SJSA1 (cell line): ENCODE results near the gene NOC2L. TPM values are rescaled to one million over a fixed set of nuclear protein-coding genes. Genes with fewer than 3 reads are reported as not detected.
A peak's percentile ranks its signal among the peaks of the same experiment; 100 is the strongest.

Source experiments
- DNase-seq, 2 experiments: peaks; one replicate each; pipeline ENCODE4 v3.0.0-alpha.2; 2015 to 2020; ENCODE audit warnings: low spot score in 2 of 2, low read depth in 1 of 2
- H3K27ac ChIP-seq: fragments of 250-450 bp; sonication (Bioruptor Pico); 2 replicates; pipeline ENCODE4 v1.5.1; 2020; ENCODE audit warnings: mild to moderate bottlenecking, moderate library complexity
- H3K27me3 ChIP-seq: fragments of 250-450 bp; sonication (Bioruptor Pico); replicated peaks from 2 replicates; pipeline ENCODE4 v1.5.1; 2020; ENCODE audit warnings: mild to moderate bottlenecking, moderate library complexity
- H3K36me3 ChIP-seq: fragments of 250-450 bp; sonication (Bioruptor Pico); 2 replicates; pipeline ENCODE4 v1.5.1; 2020; ENCODE audit warnings: mild to moderate bottlenecking
- H3K4me1 ChIP-seq: fragments of 250-450 bp; sonication (Bioruptor Pico); replicated peaks from 2 replicates; pipeline ENCODE4 v1.6.1; 2021; ENCODE audit warnings: mild to moderate bottlenecking
- H3K4me3 ChIP-seq: fragments of 250-450 bp; sonication (Bioruptor Pico); 2 replicates; pipeline ENCODE4 v1.5.1; 2020; ENCODE audit warnings: mild to moderate bottlenecking
- H3K9me3 ChIP-seq: fragments of 250-450 bp; sonication (Bioruptor Pico); replicated peaks from 2 replicates; pipeline ENCODE4 v1.5.1; 2020; ENCODE audit warnings: mild to moderate bottlenecking
- total RNA-seq: library from RNA; depleted of rRNA; stranded (reverse); fragments of >200 nt; shearing (Covaris generic); gene quantifications from 2 replicates; pipeline ENCODE4 v1.2.3, GENCODE V29; 2014

The NOC2L gene
- total RNA-seq, 1 experiment from 2014 or later: 129 TPM

- Histone ChIP-seq H3K4me1 (peaks cover 10% of the 10 kb centered on the region), H3K27me3 (peaks cover 15% of the 10 kb centered on the region), H3K4me3 (no peak overlapping the region), H3K27ac (no peak overlapping the region), H3K36me3 (no peaks in the 10 kb centered on the region), H3K9me3 (no peaks in the 10 kb centered on the region; the same call in 1 of the 2 replicates)
- no peak for DNase-seq
These were observed 16.3 kb upstream of the NOC2L start for GRCh38 chr1:975365-975764.

DNA sequence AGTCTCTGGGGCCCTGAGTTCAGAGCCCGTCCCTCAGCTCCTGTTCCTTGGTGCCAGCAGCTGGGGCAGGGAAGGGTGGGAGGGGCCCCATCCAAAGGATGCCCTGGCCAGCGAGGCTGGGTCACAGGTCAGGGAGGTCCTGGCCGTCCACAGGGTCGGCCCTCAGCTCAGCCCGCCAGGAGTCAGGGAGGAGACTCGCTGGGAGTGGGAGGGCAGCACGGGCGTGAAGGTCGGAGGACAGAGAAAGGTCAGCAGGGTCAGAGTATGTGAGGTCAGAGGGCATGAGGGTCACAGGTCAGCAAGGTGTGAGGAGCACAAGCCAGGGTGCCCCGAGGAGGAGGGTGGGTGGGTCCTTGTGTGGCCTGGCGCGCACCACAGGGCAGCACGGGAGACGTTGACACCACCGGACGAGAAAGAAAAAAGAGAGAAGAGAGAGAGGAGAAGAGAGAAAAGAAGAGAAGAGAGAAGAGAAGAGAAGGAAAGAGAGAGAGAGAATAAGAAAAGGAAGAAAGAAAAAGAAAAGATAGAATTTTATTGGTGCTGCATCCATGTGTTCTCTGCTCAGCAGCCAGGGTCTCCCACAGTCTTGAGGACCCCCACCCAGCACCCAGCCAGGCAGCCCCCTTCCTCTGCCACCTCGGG lies 15.8 kb upstream of the NOC2L start:
- Histone ChIP-seq H3K27me3 (peaks cover 19% of the 10 kb centered on the region), H3K4me1 (peaks cover 10% of the 10 kb centered on the region), H3K4me3 (no peak overlapping the region), H3K36me3 (no peaks in the 10 kb centered on the region), H3K27ac (no peak overlapping the region), H3K9me3 (no peaks in the 10 kb centered on the region; the same call in 1 of the 2 replicates)
- DNase-seq: no peak

GRCh38 chr1:974293-974640 lies 15.2 kb upstream of the NOC2L start:
- Histone ChIP-seq H3K9me3 (no peaks in the 10 kb centered on the region; the same call in 1 of the 2 replicates), H3K4me3 (no peak overlapping the region), H3K36me3 (no peaks in the 10 kb centered on the region), H3K27ac (no peak overlapping the region), H3K27me3 (peaks cover 19% of the 10 kb centered on the region), H3K4me1 (peaks cover 10% of the 10 kb centered on the region)
- no peak for DNase-seq

DNA sequence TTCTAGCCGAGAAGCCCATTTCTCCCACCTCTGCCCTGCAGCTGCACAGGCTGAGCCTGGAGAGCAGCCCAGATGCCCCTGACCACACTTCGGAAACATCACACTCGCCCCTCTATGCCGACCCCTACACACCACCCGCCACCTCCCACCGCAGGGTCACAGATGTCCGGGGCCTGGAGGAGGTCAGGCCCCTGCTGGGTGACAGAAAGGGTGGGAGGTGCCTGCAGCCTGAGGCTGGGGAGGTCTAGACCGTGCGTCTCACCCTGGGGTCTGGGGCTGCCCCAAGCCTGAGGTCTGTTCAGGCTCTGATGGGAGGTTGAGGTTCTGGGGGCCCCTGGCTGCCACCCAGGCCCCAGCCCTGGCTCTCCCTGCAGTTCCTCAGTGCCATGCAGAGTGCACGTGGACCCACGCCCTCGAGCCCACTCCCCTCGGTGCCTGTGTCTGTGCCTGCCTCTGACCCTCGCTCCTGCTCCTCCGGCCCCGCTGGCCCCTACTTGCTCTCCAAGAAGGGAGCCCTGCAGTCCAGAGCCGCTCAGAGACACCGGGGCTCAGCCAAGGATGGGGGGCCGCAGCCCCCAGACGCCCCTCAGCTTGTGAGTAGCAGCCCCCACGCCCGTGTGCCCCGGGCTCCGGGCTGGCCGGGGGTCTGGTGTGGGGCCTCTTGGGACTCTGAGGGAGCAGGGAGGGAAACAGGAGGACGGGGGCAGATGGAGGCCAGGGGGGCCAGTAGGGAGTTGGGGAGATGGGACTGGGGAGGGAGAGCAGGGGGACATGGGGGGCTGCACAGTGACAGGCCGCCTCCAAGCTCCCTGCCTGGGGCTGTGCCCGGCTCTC lies 14.6 kb upstream of the NOC2L start:
- peaks cover 23% of the 10 kb centered on the region for H3K27me3 ChIP-seq
- H3K4me1 ChIP-seq: peaks cover 10% of the 10 kb centered on the region
- DNase-seq: no peak
- H3K4me3 ChIP-seq: no peak overlapping the region
- no peaks in the 10 kb centered on the region; the same call in 1 of the 2 replicates for H3K9me3 ChIP-seq
- H3K27ac ChIP-seq: no peak overlapping the region
- no peaks in the 10 kb centered on the region for H3K36me3 ChIP-seq

GRCh38 chr1:972726-973458 lies 13.8 kb upstream of the NOC2L start:
- Histone ChIP-seq H3K9me3 (no peaks in the 10 kb centered on the region), H3K27ac (no peak overlapping the region), H3K4me3 (no peak overlapping the region), H3K36me3 (no peaks in the 10 kb centered on the region), H3K27me3 (peaks cover 23% of the 10 kb centered on the region), H3K4me1 (peaks cover 10% of the 10 kb centered on the region)
- no peak for DNase-seq

- DNase-seq: no peak
- no peaks in the 10 kb centered on the region for H3K36me3 ChIP-seq
- H3K4me3 ChIP-seq: no peak overlapping the region
- H3K27me3 ChIP-seq: peaks cover 23% of the 10 kb centered on the region
- no peak overlapping the region for H3K27ac ChIP-seq
- H3K9me3 ChIP-seq: no peaks in the 10 kb centered on the region
- H3K4me1 ChIP-seq: peaks cover 12% of the 10 kb centered on the region
These were observed 12.9 kb upstream of the NOC2L start for GRCh38 chr1:971751-972506.

- 0 out of 2 replicates have a peak, but pooled peaks cover 4% of the 10 kb centered on the region for H3K36me3 ChIP-seq
- H3K4me3 ChIP-seq: no peak overlapping the region
- H3K9me3 ChIP-seq: no peaks in the 10 kb centered on the region
- H3K27ac ChIP-seq: no peak overlapping the region
- peaks cover 17% of the 10 kb centered on the region for H3K4me1 ChIP-seq
- DNase-seq: no peak
- H3K27me3 ChIP-seq: peaks cover 23% of the 10 kb centered on the region
These were observed 12.1 kb upstream of the NOC2L start for GRCh38 chr1:970973-971730.

DNA sequence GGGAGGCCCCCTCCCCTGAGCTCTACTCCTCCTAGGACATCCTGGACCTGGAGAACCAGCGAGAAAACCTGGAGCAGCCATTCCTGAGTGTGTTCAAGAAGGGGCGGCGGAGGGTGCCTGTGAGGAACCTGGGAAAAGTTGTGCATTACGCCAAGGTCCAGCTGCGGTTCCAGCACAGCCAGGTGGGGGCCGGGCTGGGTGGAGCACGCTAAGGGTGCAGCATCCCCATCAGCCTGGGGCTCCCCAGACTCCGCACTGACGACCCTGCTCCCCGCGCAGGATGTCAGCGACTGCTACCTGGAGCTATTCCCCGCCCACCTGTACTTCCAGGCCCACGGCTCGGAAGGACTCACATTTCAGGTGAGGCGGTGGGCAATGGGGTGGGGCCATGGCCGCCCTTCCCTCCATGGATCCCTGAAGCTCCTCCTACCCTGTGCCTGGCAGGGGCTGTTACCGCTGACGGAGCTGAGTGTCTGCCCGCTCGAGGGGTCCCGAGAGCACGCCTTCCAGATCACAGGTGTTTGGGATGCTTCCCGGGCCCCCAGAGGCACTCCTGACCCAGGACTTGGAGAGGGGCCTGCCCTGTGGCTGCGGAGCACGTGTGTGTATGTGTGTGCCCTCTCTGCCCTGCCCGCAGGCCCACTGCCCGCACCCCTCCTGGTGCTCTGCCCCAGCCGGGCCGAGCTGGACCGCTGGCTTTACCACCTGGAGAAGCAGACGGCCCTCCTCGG lies 11.4 kb upstream of the NOC2L start:
- H3K4me3 ChIP-seq: no peak overlapping the region
- H3K27ac ChIP-seq: no peak overlapping the region
- no peak for DNase-seq
- H3K9me3 ChIP-seq: no peaks in the 10 kb centered on the region
- H3K4me1 ChIP-seq: peaks cover 13% of the 10 kb centered on the region
- H3K36me3 ChIP-seq: 0 out of 2 replicates have a peak, but pooled peaks cover 5% of the 10 kb centered on the region
- H3K27me3 ChIP-seq: peaks cover 23% of the 10 kb centered on the region

- H3K4me1 ChIP-seq: peaks cover 13% of the 10 kb centered on the region
- H3K27ac ChIP-seq: no peak overlapping the region
- DNase-seq: no peak
These were observed 10.3 kb upstream of the NOC2L start for GRCh38 chr1:969260-969855.

GRCh38 chr1:967466-968343 lies 8.6 kb upstream of the NOC2L start:
- H3K27ac ChIP-seq: no peak overlapping the region
- H3K36me3 ChIP-seq: peaks cover 18% of the 10 kb centered on the region
- H3K27me3 ChIP-seq: peaks cover 23% of the 10 kb centered on the region
- H3K9me3 ChIP-seq: no peaks in the 10 kb centered on the region
- H3K4me1 ChIP-seq: peaks cover 13% of the 10 kb centered on the region
- H3K4me3 ChIP-seq: no peak overlapping the region
- no peak for DNase-seq

More at GRCh38 chr1:969260-969855, 10.3 kb upstream of the NOC2L start:
- Histone ChIP-seq H3K36me3 (0 out of 2 replicates have a peak, but pooled peaks cover 7% of the 10 kb centered on the region), H3K27me3 (peaks cover 23% of the 10 kb centered on the region), H3K9me3 (no peaks in the 10 kb centered on the region), H3K4me3 (no peak overlapping the region)

GRCh38 chr1:966704-967300 lies 7.7 kb upstream of the NOC2L start:
- peak; percentile 73 to 81 for DNase-seq
- Histone ChIP-seq H3K4me1 (peaks cover 13% of the 10 kb centered on the region), H3K27ac (peak overlapping the region; percentile 28; the same call in 1 of the 2 replicates), H3K36me3 (peaks cover 24% of the 10 kb centered on the region), H3K4me3 (peak overlapping the region; percentile 54), H3K9me3 (no peaks in the 10 kb centered on the region), H3K27me3 (peaks cover 17% of the 10 kb centered on the region)
